ENCODE results near the gene CENPVL3. TPM values are rescaled to one million over a fixed set of nuclear protein-coding genes. Genes with fewer than 3 reads are reported as not detected.

The CENPVL3 gene
- 1.3 TPM for total RNA-seq

DNA sequence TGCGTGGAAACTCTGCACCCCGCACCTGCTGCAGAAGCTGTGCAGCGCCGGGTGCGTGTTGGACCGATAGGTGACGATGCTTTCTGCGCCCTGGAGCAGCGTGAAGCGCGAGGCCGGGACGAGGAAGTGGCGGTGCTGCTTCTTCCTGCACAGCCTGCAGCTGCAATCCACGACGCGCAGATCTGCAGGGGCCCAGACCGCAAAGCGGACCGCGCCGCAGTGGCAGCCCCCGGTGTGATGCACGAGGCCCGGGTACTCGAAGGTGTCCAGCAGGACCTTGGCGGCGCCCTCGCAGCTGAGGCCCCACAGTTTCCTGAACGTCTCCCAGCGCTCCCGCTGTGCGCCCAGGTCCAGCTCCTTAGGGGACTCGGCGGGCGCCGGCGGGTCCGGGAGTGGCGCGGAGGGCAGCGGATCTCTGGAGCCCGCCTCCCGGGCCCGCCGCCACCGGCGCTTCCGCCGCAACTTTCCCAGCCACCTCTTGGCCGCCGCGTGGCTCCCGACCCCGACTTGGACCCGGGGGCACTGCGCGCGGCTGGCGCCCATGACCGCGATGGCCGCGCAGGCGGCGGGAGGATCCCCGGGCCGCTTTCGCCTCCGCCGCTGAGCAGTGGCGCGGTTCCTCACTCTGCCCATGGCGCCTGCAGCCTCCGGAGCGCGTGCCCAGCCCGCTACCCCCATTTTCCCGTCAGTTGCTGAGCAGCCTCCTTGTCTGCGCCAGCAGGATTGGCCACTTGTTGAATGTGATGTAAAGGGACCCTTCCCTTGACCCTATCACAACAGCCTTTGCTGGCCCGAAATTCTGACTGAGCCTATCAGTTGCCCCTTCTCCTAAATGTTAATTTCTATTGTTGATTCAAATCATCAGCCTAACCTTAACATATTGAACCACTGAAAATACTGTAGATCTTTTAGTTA lies at the start of gene CENPVL3:
TSS of gene CENPVL3 (minus strand) at position 672 of the 915 bp plus-strand sequence. CDS start at position 633, 39 bp downstream.

Other genes starting within 250 kb of the CENPVL3 start
- gene NUDT11, start 122.3 kb downstream of the CENPVL3 start, total RNA-seq = 65.1 TPM
- 2.5 TPM for gene CENPVL2, start 63.9 kb upstream of the CENPVL3 start, total RNA-seq
- gene CENPVL1, start 91.6 kb upstream of the CENPVL3 start, total RNA-seq = 2.5 TPM
- 16.3 TPM for gene GSPT2, start 124.5 kb upstream of the CENPVL3 start, total RNA-seq